Inferior parietal cortex (tissue), 1 donor: Measurements from ENCODE around the gene ALOX12B.
"Not testable (repeated sequence)": the region's sequence is repeated elsewhere in the genome, so short reads cannot be mapped to it uniquely, and the experiment has no call there.

Source experiments
- DNase-seq: peaks from one replicate; pipeline ENCODE4 v3.0.0-alpha.2; 2016; ENCODE audit errors: extremely low spot score

The ALOX12B gene

DNA sequence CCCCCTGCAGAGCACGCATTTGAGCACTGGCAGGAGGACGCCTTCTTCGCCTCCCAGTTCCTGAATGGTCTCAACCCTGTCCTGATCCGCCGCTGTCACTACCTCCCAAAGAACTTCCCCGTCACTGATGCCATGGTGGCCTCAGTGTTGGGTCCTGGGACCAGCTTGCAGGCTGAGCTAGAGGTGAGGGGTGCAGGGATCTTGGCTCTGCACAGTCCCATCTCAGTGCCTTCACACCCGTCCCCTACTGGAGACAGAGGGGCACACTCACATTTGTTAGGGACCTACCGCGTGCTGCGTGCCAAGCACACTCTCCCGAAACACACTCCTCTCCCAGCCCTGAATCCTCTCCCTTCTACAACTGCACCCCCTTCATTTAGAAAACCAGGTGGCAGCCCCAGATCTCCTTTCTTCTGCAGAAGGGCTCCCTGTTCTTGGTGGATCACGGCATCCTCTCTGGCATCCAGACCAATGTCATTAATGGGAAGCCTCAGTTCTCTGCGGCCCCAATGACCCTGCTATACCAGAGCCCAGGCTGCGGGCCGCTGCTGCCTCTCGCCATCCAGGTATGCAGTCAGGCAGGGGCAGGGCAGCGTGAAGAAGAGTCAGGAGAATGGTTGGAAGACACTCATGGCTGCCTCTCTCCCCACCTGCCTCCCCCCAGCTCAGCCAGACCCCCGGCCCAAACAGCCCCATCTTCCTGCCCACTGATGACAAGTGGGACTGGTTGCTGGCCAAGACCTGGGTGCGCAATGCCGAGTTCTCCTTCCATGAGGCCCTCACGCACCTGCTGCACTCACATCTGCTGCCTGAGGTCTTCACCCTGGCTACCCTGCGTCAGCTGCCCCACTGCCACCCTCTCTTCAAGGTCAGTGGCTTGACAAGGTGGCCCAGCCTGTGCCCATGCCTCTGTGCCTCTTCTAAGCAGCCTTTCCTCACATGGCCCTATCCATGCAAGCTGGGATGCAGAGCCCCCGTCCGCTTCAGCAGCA is 42.4 kb downstream of the ALOX12B start:
- no peak for DNase-seq

DNA sequence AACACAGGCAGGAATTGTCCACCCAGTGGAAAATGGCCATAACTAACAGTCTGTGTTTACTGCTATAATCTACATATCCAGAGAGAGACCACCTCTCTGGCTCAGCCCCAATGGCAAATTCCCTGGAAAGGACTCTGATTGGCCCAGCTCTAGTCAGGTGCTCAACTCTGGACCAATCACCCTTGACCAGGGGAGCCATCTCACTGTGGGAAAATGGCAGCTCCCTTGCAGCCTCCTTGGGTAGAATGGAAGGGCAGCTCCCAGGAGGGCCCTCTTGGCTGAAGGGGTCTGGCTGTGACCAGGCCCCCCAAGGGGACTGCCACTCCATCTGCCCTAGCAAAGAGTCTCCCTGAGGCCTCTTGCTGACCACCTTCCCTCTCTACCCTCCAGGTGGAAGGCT is 45.5 kb downstream of the ALOX12B start:
- DNase-seq = no peak

DNA sequence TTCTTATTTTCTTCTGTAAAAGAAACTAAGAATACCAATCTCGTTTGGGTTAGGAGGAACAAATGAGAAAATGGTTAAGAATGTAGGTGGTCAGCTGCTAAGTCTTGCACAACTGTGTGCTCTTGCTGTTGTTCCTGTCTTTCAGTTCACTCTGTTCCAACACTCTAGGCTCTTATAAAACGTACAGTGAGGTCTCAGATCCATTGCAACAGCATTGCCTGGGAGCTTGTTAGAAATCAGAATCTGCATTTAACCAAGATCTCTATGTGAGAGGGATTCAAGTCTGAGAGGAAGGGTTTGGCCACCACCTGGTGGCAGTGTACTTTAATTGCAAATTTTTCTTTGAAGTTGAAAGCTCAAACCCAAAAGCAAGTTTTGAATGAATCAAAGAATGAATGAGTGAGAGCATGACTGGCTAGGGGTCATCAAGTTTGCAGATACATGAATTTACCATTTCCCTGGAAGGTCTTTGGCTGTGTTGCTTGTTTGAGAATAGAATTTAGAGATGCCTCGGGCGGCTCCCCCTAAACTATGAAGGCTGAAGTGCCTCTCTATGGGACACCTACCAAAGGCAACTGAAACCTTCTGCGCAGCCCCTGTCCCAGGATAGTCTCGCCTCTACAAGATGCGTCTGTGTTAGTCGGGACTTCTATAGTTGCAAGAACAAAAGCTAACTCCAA is 46.1 kb downstream of the ALOX12B start:
- peak; percentile 74 for DNase-seq

DNA sequence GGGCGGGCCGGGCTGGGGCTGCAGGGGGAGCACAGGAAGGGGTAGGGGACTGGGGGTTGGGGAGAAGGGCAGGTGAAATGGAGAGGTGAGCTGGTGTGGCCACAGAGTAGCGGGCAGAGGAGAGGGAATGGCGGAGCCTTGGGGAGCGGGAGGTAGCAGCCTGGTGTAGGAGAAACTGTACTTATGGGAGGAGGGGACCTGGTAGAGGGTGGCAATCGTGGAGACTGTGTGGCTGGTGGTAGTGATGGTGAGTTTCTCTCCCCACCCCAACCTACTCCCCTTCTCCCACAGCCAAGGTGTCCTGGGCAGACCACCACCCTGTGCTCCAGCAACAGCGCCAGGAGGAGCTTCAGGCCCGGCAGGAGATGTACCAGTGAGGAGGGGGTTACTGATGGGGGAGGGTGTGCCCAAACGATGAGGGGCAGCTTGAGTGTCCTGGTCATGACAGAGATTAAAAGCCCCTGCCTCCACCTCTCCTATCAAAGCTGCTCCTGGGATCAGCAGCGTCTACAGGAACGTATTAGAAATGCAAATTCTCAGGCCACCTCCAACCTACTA is 47.8 kb downstream of the ALOX12B start:
- no peak for DNase-seq

DNA sequence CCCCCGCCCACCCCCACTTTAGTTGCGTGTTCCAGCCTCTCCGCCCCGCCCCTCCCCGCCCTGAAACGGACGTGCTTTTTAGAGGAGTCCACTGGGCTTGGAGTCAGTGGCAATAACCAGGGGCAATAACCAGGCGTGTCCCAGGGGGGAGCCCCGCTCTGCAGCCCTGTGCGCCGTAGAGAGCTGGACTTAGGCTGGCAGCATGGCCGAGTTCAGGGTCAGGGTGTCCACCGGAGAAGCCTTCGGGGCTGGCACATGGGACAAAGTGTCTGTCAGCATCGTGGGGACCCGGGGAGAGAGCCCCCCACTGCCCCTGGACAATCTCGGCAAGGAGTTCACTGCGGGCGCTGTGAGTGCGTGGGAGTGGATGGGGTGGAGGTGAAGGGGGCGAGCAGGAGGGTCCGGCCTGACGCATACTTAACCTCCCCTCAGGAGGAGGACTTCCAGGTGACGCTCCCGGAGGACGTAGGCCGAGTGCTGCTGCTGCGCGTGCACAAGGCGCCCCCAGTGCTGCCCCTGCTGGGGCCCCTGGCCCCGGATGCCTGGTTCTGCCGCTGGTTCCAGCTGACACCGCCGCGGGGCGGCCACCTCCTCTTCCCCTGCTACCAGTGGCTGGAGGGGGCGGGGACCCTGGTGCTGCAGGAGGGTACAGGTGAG is 48.4 kb downstream of the ALOX12B start, which contains the start of gene ALOX15B:
ALOX15B (plus strand) TSS at position 106 of the 657 bp plus-strand sequence; CDS start at position 203, 97 bp downstream.
- no peak for DNase-seq

DNA sequence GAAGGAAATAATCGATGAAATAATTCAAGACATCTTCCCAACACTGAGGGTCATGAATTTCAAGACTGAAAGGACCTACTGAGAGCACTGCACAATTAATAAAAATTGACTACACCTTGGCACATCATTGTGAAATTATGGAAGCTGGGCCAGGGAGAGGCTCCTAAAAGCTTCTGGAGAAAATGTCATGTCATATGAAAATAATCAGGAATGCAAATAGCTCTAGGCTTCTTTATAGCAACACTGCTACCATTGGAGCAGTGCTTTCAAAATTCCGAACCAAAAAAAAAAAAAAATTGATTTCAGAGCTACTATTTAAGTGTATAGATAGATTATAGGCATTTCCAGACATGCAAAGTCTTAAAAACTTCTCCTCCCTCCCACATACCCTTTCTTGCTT is 55.1 kb downstream of the ALOX12B start:
- DNase-seq = no peak

DNA sequence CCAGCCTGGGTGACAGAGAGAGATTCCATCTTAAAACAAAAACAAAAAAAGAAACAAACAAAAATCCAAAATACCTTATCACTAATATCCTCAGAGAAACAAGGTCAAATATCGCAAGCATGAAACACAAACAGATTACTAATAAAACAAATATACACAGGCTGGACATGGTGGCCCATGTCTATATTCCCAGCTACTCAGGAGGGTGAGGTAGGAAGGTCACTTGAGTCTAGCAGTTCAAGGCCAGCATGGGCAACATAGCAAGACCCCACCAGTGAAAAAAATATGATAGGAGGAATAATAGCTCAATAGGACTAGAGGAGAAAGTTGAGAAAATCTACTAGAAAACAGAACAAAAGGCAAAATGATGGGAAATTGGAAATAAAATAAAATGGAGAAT is 55.6 kb downstream of the ALOX12B start:
- DNase-seq = no peak

DNA sequence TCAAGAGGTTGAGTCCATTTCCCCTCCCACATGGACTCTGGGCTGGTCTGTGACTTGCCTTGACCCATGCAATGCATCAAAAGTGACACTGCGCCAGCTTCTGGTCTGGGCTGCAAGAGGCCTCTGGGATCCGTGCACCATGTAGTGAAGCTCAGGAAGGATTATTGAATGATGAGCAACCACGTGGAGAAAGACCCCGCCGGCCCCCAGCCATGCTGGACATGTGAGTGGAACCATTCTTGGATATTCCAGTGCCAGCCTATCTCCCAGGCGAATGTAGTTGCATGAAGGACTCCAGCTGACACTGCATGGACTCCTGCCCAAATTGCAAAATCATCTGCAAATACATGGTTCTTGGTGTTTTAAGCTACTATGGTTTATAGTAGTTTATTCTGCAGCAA is 56.3 kb downstream of the ALOX12B start:
- no peak for DNase-seq

DNA sequence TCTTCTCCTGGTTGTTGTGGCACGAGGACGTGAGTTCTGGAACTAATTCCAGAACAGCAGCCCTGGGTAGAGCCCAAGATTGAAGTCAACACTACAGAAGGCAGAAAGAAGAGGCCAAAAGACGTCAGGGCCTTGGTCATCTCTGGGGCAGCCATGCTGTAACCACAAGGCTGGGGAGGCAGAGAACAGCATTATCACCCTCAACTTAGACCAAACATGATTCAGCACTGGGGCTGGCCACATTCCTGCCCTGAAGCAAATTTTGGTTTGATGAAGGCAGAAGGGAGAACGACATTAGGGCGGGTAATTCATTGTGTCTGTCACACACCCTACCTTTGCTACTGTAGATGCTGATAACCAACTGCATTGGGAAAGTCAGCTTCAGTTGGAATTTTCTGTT is 58.4 kb downstream of the ALOX12B start:
- no peak for DNase-seq

DNA sequence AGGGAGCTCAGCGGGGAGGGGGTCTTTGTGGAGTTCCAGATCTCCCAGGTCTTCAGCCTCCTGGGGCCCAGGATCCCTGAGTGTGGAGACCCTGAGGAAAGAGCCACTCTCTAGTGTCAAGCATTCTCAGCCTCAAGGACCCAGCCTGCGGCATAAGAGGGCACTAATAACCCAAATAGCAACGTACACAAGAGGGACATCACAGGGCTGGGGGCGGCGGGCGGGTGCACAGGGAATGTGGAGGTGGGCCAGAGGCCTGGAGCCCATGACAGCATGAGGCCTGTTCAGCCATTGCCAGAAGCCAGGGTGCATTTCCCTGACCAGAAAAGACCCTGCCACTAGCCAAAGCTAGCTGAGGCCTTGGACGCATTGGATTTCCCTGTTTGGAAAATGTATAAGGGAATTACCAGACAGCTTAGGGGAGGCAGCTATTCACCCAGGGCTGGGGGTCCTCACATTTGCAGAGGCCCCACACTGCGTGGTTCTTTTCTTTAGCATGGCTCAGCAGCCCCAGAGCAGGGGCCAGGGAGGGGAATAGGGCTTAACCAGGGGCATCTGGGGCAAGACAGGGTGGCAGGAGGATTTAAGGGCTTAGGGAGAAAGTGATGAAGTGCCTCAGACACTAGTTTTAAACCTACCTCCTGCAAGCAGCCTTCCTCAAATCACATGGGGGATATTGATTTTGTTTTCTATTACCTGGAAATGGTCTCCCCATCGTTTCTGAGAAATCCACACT is 62.2 kb downstream of the ALOX12B start:
- no peak for DNase-seq

DNA sequence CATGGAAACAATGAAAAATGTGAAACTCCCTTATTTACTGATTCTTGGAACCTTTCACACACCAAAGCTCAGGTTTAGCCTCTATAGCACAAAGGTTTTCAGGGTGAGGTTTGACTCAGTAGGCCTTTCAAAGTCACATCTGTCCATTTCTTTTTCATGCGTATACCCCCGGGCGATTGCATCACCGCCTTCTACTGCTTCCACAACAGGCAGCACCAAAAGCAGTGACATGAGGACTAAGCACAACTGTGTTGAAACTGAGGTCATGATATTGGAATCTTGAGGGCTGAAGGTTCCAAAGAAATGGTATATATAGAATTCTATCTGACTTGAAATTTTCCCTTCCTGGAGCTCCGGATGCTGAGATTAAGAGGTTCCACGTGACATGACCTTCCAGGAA is 63.4 kb downstream of the ALOX12B start:
- DNase-seq = not testable (repeated sequence)
